ENCODE results near the gene SLC28A2. TPM values are rescaled to one million over a fixed set of nuclear protein-coding genes. Genes with fewer than 3 reads are reported as not detected.

SLC28A2 gene
- total and polyA plus RNA-seq, 9 of the 15 experiments (the other 6 are each of a cell fraction or from before 2014, with no cell fraction given) = 0.03 to 0.04 TPM; not detected in 7

DNA sequence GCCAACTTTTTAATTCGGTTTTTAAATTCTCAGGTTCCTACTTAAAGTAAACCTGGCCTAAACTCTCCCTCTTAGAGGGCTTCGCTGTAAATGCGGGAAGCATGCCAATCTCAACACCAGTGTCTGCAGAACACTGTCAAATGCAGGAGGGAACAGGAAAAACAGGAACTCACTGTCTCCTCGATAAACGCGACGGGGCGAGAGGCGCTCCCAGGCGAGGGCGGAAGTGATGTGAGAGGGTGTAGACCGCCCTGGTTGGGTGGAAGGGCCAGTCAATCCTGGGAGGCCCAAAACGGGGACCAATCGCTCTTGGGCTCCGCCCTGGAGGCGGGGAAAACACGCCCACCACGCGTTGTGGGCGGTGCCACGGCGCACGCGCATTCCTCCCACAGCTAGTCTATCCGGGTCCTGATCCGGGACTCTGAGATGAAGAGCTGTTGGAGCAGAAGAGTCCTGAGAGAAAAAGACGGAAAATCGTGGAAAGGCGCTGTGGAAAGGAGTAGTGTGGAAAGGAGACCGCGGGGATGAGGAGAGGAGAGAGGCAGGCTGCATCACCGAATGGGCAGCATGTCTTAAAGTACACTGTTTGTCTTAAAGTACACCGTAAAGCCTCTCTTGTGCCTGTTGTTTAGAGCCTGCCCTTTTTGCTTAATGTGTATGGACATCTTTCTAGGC lies 27.1 kb downstream of the SLC28A2 start (continued):
- no peak for TF ChIP-seq SETDB1 (IDR thresholded peaks at IDR 0.05; ENCODE audit: low read length)
- no peak for TF ChIP-seq ATF3 (IDR thresholded peaks at IDR 0.05)
- TF ChIP-seq ATF3 (CRISPR knock-in tag; conservative IDR thresholded peaks at IDR 0.05) = no peak
- peak; percentile 25; the same call in 1 of the 2 replicates for TF ChIP-seq KLF13 (tag; IDR thresholded peaks at IDR 0.05; ENCODE audit: borderline replicate concordance, low read depth)
- TF ChIP-seq ZNF41 (CRISPR knock-in tag; conservative IDR thresholded peaks at IDR 0.05) = no peak
- TF ChIP-seq GATAD2B (IDR thresholded peaks at IDR 0.05; ENCODE audit: borderline replicate concordance) = no peak
- TF ChIP-seq E4F1 (CRISPR knock-in tag; IDR thresholded peaks at IDR 0.05; ENCODE audit: borderline replicate concordance) = no peak
- no peak for TF ChIP-seq TEAD2 (tag; IDR thresholded peaks at IDR 0.05)
- no peak for TF ChIP-seq BRD9 (IDR thresholded peaks at IDR 0.05; ENCODE audit: low read depth, partially characterized antibody)
- peak; percentile 54 for TF ChIP-seq NFIC (IDR thresholded peaks at IDR 0.05)
- TF ChIP-seq, protein P1, sequence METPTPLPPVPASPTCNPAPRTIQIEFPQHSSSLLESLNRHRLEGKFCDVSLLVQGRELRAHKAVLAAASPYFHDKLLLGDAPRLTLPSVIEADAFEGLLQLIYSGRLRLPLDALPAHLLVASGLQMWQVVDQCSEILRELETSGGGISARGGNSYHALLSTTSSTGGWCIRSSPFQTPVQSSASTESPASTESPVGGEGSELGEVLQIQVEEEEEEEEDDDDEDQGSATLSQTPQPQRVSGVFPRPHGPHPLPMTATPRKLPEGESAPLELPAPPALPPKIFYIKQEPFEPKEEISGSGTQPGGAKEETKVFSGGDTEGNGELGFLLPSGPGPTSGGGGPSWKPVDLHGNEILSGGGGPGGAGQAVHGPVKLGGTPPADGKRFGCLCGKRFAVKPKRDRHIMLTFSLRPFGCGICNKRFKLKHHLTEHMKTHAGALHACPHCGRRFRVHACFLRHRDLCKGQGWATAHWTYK (CRISPR knock-in tag; IDR thresholded peaks at IDR 0.05) = no peak
- TF ChIP-seq, protein P2, sequence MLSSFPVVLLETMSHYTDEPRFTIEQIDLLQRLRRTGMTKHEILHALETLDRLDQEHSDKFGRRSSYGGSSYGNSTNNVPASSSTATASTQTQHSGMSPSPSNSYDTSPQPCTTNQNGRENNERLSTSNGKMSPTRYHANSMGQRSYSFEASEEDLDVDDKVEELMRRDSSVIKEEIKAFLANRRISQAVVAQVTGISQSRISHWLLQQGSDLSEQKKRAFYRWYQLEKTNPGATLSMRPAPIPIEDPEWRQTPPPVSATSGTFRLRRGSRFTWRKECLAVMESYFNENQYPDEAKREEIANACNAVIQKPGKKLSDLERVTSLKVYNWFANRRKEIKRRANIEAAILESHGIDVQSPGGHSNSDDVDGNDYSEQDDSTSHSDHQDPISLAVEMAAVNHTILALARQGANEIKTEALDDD (IDR thresholded peaks at IDR 0.05) = no peak
- TF ChIP-seq VEZF1 (CRISPR knock-in tag; IDR thresholded peaks at IDR 0.05) = no peak
- TF ChIP-seq RHOXF2B (CRISPR knock-in tag; conservative IDR thresholded peaks at IDR 0.05) = no peak
- TF ChIP-seq ETV1 (tag; conservative IDR thresholded peaks at IDR 0.05; ENCODE audit: low read depth) = 0 out of 2 replicates have a peak, but pooled peaks have one; percentile 22
- no peak for TF ChIP-seq CHAMP1 (IDR thresholded peaks at IDR 0.05)
- TF ChIP-seq HMGN3 (IDR thresholded peaks at IDR 0.05; ENCODE audit: borderline replicate concordance, extremely low read depth, insufficient read length, low read depth, low read length) = peak; percentile 29
